Measurements from ENCODE around the gene SORCS2.

- TF ChIP-seq POLR2A (IDR thresholded peaks at IDR 0.05; ENCODE audit: low read length) (no peak), GATA1 (IDR thresholded peaks at IDR 0.05; ENCODE audit: low read depth, low read length) (no peak)
These were observed 8.5 kb downstream of the SORCS2 start for GRCh38 chr4:7200801-7201200.
